IPS-18c (cell line): ENCODE measurements around the gene FRMD4A.
"Not testable (repeated sequence)": the region's sequence is repeated elsewhere in the genome, so short reads cannot be mapped to it uniquely, and the experiment has no call there.

Source experiments
- H3K4me3 ChIP-seq: 2 replicates; pipeline ENCODE4 v1.7.0; 2013; ENCODE audit warnings: low read depth, mild to moderate bottlenecking, low read length, moderate library complexity; ENCODE audit not compliant: insufficient read depth
- H3K9me3 ChIP-seq: one replicate; pipeline ENCODE4 v1.6.1; 2013; ENCODE audit warnings: mild to moderate bottlenecking, low read length, moderate library complexity; ENCODE audit not compliant: control insufficient read depth, insufficient read depth

FRMD4A gene

DNA sequence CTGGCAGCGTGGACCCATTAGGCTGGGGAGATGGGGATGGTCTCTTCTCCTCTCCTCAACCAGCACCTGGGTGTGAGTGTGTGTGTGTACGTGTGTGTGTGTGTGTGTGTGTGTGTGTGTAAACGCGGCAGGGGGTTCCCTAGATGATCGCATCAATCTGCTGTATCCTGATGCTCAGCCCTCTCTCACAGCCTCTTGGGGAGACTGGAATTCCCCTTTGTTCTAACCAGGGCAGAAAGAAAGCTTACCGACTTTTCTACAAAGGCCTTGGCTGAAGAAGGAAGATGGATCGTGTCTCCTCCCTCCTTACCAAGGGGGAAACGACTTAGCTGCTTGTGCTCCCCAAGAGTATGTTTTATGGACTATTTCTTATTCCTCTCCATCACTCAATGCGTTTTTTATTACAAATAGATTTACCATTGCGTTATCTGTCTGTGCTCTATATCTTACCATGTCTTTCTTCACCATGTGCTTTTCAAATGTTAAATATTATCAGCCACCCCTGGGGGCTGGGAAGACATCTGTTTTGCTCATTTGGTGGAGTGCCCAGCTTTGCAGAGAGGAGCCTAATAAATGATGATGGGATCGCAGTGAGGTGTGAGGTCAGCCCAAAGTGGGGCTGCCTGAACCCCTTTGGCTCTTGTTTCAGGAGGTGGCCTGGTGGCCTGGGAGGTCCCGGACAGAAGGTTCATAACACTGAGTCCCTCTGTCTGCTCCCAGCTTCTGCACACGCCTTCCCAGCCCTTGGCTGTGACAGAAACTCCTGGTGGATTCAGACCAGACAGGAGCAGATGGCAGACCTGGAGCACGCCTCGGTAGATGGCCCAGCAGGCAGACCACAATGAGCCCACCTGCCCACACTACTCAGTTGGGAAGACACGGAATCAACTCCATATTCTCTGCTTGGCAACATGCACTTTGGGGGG is 481.9 kb downstream of the FRMD4A start:
- H3K9me3 ChIP-seq = no peaks in the 10 kb centered on the region

DNA sequence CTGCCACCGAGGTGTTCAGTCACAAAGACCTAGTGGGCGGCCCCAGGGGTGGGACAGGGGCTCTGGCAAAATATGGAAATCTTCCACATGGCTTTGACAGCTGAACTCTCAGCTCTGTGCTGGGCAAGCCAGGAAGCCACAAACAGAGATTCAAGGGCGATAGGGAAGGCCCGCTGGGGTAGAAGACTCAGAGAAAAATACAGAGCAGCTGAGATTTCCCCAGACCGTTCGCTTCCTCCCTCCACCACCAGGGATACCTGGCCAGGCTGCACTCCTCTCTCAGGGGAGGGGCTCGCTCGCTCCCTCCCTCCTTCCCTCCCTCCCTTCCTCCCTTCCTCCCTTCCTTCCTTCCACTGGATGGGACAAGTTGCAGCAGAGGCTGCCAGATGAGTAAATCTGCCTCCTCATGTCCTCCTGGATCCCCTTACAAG is 483.5 kb downstream of the FRMD4A start:
- Histone ChIP-seq H3K4me3 (no peak overlapping the region), H3K9me3 (no peaks in the 10 kb centered on the region)

More for the DNA sequence above, 481.9 kb downstream of the FRMD4A start:
- no peak overlapping the region for H3K4me3 ChIP-seq

DNA sequence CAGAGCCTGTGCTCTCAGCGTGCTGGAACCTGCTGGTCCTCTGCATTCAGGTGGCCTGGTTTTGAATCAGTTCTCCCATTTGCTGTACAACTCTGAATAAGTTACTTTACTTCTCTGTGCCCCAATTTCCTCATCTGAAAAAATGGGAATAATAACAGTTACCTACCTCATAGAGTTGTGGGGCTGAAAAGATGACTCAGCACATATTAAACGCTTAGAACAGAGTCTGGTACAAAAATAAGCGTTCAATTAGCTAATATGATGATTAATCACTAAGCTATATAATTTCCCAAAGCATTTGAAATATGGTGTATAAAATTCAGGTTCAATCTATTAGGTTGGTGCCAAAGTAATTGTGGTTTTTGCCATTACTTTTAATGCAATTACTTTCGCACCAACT is 484.8 kb downstream of the FRMD4A start:
- Histone ChIP-seq H3K9me3 (no peaks in the 10 kb centered on the region), H3K4me3 (no peak overlapping the region)

DNA sequence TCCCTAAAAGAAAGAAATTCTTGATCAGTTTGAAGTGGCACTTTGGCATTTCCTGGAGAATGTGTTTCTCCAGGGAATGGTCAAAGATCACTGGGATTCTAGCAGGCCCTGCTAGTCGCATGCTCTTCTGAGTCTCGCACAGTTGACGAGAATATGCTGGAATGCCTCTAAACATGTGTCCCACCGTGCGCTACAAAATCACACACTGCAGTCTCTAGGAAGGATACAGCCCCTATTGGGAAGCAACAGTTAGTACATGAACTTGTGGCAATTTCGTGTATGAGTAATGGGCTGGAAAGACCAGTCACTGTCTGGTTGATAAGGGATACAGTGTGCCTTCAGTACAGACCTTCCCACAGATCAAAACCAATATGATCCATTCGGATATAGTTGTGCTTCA is 486.1 kb downstream of the FRMD4A start:
- H3K9me3 ChIP-seq = no peaks in the 10 kb centered on the region
- no peak overlapping the region for H3K4me3 ChIP-seq

DNA sequence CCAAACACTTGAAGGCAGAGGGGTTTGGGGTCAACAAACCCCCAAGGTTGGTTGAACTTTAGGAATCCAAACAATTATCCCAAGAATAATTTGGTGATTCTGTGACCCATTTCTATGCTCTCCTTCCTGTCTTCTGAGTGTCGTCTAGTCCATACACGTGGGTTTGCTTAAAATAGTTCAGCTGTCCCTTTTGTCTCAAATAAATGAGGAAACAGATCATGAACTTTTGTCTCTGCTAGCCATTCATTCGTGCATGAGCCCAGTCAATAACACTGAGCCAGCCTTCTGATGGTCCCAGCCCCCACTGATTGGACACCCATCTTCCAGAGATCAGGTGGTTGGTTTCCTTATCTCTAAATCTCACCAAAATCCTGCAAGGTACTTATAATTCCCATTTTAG is 488.6 kb downstream of the FRMD4A start:
- no peaks in the 10 kb centered on the region for H3K9me3 ChIP-seq

DNA sequence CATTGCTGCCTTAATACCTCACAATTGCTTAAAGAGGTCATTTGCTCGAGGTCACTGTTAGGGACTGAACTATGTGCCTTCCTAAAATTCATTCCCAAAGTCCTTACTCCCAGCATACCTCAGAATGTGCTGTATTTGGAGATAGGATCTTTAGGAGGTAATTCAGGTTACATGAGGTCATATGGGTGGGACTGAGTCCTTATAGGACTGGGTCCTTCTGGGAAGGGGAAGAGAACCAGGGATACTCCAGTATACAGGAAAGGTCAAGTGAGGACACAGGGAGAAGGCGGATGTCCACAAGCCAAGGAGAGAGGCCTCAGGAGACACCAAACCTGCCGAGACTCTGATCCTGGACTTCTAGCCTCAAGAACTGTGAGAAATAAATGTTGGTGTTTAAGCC is 490.7 kb downstream of the FRMD4A start:
- no peak overlapping the region for H3K4me3 ChIP-seq
- no peaks in the 10 kb centered on the region for H3K9me3 ChIP-seq

More for the DNA sequence above, 488.6 kb downstream of the FRMD4A start:
- H3K4me3 ChIP-seq = no peak overlapping the region

DNA sequence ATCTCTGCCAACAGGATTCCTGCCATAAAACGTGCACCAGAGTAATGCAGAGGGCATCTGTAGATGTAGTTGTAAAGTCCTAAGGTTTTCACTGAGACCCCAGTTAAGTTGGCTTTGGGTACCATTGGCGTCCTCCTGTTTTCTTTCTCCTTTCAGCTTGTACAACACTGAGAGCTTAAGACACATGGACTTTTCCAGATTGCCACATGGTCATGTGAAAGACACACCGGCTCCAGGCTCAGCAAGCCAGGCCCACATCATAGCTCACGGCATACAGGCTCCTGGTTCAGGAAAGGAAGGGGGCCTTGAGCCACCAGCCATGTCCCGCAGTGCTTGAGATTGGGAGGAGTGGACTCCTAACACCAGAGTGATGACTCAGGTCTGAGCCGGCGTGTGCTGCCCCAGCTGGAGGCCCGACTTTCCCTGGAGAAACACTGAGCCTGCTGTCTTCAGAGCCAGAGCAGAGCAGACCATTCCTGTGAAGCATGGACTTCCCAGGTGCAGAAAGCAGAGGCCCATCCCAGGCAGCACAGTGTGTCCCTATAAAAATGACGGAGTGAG is 491.2 kb downstream of the FRMD4A start:
- H3K9me3 ChIP-seq = no peaks in the 10 kb centered on the region

DNA sequence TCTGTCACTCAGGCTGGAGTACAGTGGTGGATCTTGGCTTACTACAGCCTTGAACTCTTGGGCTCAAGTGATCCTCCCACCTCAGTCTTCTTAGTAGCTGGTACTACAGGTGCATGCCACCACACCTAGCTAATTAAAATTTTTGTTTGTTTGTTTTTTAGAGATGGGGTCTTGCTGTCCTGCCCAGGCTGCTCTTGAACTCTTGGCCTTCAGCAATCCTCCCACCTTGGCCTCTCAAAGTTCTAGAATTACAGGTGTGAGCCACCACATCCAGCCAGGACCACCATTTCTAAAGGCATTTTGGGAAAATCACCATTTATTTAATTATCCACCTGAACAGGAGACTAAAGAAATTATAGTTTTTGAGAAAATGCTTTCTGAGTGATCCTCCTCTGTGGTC is 491.7 kb downstream of the FRMD4A start:
- Histone ChIP-seq H3K9me3 (no peaks in the 10 kb centered on the region), H3K4me3 (no peak overlapping the region)

More for the DNA sequence above, 491.2 kb downstream of the FRMD4A start:
- no peak overlapping the region for H3K4me3 ChIP-seq

DNA sequence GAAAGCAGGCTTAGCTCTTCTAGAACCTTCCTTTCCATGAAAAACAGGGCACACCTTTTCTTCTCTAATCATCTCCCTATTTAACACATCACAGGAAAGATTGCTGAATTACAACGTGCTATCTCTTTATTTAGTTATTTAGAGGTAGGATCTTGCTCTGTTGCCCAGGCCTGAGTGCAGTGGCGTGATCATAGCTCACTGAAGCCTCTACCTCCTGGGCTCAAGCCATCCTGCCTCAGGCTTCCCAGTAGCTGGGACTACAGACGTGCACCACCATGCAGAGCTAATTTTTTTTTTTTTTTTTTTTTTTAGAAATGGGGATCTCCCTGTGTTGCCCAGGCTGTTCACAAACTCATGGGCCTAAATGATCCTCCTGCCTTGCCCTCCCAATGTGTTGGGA is 492.8 kb downstream of the FRMD4A start:
- H3K9me3 ChIP-seq = no peaks in the 10 kb centered on the region

DNA sequence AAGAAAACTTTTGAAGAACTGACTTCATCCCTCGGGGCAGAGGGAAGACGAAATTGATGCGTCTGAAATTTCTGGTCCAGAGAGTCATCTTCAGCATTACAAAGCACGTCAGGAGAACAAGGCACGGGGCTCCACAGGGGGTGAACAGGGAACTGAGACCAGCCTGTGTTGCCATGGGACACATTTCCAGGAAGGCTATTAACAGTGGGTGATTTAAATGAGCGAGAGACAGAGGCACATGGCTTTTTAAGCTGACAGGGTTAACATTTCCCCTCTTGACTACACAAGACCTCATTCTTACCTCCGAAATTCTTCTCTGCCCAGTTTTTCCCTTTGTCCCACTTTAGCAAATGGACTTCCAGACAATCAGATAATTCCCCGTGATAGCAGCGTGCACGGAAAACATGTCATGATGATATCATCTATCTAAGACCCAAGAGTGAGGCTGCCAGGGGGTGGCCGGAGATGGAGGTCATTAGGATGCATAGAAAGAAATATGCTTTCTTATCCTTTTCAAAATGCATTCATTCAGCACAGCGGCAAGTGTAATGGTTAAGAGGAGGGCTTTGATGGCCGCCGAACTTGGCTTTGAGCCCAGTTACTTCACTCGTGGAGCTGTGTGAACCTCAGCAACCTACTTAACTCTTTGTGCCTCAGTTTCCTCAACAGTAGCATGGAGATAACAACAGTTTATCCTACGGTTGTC is 496.0 kb downstream of the FRMD4A start:
- Histone ChIP-seq H3K9me3 (no peaks in the 10 kb centered on the region), H3K4me3 (no peak overlapping the region)

More for the DNA sequence above, 492.8 kb downstream of the FRMD4A start:
- H3K4me3 ChIP-seq = no peak overlapping the region

DNA sequence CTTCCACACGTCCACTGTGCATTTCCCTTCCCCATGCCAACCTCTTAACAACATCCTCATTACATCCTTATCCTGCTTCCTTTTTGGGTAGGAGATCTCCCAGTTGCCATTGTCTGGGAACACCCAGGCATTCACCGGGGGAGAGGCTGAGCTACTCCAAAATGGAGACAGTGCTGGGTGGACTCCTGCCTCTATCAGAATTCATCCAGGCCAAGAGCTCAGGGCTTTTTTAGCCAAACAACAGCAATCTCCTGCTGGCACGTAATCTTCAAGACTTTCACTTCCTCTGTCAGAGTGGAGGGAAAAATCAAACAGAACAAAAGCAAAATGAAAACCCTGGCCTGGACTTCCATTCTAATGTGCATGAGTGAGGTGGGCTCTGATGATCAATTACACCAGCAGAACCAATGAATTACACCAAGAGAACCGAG is 499.0 kb downstream of the FRMD4A start:
- Histone ChIP-seq H3K4me3 (no peak overlapping the region), H3K9me3 (no peaks in the 10 kb centered on the region)

DNA sequence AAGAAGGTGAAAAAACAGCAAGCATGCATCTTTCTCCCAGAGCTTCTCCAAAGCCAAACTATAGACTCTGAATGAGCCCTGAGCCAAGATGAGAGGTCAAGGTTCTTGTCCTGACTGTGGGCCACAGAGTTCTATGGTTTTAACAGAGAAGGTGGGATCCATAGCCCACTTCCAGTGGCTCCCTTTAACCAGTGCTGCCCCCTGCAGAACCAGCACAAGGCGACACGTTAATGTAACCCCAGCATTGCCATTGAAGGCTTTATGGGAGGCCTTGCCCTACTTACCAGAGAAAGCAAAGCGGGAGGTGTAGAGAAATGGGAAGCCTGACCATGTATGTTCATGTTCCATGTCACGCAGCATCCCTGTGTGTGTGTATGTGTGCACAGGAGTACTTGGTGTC is 500.3 kb downstream of the FRMD4A start:
- Histone ChIP-seq H3K9me3 (no peaks in the 10 kb centered on the region), H3K4me3 (no peak overlapping the region)

DNA sequence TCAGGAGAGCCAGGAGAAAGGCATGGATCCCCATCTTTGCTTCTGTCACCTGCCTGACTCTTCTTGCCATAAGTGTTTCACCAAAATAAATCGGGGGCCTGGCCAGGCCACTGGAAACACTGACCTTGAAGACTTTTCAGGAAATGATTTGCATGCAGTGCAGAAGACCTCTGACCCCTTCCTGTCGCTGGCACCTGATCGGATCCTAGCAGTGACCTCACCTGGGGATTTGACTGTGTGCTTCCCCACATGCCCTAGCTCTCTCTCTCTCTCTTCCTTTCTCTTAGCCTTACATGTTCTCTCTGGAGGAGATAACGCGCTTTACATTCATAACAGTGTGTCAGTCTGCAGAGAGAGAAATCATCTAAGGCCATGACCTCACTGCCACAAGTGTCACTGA is 500.9 kb downstream of the FRMD4A start:
- no peak overlapping the region for H3K4me3 ChIP-seq
- H3K9me3 ChIP-seq = no peaks in the 10 kb centered on the region

DNA sequence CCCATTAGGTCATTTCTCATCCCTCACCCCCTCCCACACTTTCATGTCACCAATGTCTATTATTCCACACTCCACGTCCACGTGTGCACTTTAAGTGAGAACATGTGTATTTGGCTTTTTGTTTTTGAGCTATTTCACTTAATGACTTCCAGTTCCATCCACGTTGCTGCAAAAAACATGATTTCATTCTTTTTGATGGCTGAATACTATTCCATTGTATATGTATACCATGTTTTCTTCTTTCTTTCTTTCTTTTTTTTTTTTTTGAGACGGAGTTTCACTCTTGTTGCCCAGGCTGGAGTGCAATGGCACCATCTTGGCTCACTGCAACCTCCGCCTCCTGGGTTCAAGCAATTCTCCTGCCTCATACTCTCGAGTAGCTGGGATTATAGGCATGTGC is 502.4 kb downstream of the FRMD4A start:
- not testable (repeated sequence) for H3K4me3 ChIP-seq, H3K9me3 ChIP-seq

DNA sequence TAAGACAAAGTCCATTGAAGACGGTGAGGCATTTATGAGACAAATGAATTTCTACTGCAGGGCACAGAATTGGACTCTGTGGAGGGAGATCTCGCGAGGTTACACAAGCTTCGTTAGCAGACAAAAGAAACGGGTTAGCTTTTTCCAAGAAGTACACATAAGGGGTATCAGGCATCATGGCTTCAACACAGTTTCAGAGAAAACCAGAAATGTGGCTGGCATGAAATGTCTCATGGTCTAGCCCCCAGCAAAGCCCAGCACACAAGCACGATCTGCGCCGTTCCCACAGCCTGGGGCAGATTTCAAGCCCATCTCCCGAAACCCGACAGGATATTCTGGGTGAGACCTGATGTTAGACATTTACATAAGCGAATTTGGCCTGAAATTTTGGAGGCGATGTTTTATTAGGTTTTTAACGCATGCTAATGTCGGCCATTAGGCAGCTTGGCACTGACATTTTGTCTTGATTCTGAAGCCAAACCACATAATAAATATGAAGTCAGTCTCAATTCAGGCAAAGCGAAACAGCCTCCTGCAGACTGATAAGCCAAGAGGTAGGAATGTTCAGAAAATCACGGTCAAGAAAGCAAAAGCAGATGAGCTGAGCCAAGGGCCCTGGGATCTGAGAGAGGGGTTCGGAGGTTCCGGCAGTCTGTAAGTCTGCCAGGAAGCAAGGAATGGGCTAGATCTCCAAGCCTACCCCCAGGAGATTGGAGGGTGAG is 503.5 kb downstream of the FRMD4A start:
- no peaks in the 10 kb centered on the region for H3K9me3 ChIP-seq
- H3K4me3 ChIP-seq = no peak overlapping the region

DNA sequence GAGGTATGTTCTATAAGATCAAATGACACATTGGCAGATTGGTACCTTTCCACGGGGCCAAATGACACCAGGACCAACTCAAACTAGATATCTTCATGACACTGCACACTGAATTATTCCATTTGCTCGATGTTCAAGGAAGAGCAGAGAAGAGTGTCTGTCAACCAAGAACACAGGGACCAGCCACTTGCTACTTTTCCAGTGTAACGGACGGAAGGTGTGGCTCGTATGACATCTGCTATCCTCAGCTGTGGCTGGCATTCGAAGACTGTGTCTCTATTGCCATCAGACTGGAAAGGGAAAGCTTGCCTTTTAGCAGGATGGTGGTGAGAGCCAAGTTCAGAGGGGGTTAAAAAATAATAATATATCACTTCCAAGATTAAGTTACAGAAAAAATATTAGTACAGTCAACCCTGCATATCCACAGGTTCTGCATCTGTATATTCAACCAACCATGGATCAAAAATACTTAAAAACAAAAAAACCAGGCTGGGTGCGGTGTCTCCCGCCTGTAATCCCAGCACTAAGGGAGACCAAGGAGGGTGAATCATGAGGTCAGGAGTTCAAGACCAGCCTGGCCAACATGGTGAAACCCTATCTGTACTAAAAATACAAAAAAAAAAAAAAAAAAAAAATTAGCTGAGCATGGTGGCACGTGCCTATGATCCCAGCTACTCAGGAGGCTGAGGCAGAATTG is 506.9 kb downstream of the FRMD4A start:
- no peaks in the 10 kb centered on the region for H3K9me3 ChIP-seq
- H3K4me3 ChIP-seq = no peak overlapping the region
